WTC11 (cell line): ENCODE measurements around the gene PXK. TPM values are rescaled to one million over a fixed set of nuclear protein-coding genes. Genes with fewer than 3 reads are reported as not detected.
A peak's percentile ranks its signal among the peaks of the same experiment; 100 is the strongest.

Experiments
- ATAC-seq: fragments of 200-7000 bp; cut with Tn5 transposase; 2 replicates; pipeline ENCODE4 v1.10.0; 2021; ENCODE audit warnings: mild to moderate bottlenecking, moderate library complexity
- CTCF ChIA-PET: fragments of 300-600 bp; sonication (Branson Sonifier 250); formaldehyde crosslinking; loops from one replicate; lab custom pipeline; 2021; ENCODE audit warnings: antibody characterized with exemption; lab: Charles Lee
- POLR2A ChIA-PET: fragments of 350-600 bp; sonication (Branson Sonifier 250); formaldehyde crosslinking; loops from one replicate; lab custom pipeline; 2021; ENCODE audit warnings: antibody characterized with exemption; lab: Charles Lee
- DNase-seq: peaks from one replicate; pipeline ENCODE4 v3.0.0; 2021; ENCODE audit warnings: low spot score
- H3K27ac Mint-ChIP-seq: 2 replicates; pipeline ENCODE4 v1.8.0; 2021; ENCODE audit warnings: mixed read lengths
- H3K27me3 Mint-ChIP-seq: 2 replicates; pipeline ENCODE4 v1.8.0; 2021; ENCODE audit warnings: low read depth, mild to moderate bottlenecking, moderate library complexity, mixed read lengths
- H3K36me3 Mint-ChIP-seq: 2 replicates; pipeline ENCODE4 v1.8.0; 2021; ENCODE audit warnings: mixed read lengths
- H3K4me1 Mint-ChIP-seq: 2 replicates; pipeline ENCODE4 v1.8.0; 2022; ENCODE audit warnings: mixed read lengths
- H3K4me3 Mint-ChIP-seq: 2 replicates; pipeline ENCODE4 v1.8.0; 2021; ENCODE audit warnings: mild to moderate bottlenecking, moderate library complexity, mixed read lengths
- H3K9me3 Mint-ChIP-seq: 2 replicates; pipeline ENCODE4 v1.8.0; 2021; ENCODE audit warnings: mixed read lengths
- ATF1 ChIP-seq: sonication (generic); formaldehyde crosslinking; IDR thresholded peaks from 2 replicates; pipeline ENCODE4 v1.8.1; 2023; ENCODE audit warnings: mild to moderate bottlenecking, moderate library complexity, missing genetic modification reagents
- E2F1 ChIP-seq: sonication (generic); formaldehyde crosslinking; IDR thresholded peaks from 2 replicates; pipeline ENCODE4 v1.8.0; 2022; ENCODE audit warnings: mild to moderate bottlenecking, missing genetic modification reagents
- FOXK1 ChIP-seq: sonication (generic); formaldehyde crosslinking; IDR thresholded peaks from 2 replicates; pipeline ENCODE4 v1.8.0; 2022; ENCODE audit warnings: mild to moderate bottlenecking, moderate library complexity, missing genetic modification reagents
- FOXP1 ChIP-seq: sonication (generic); formaldehyde crosslinking; IDR thresholded peaks from 2 replicates; pipeline ENCODE4 v1.8.0; 2022; ENCODE audit warnings: missing genetic modification reagents, mild to moderate bottlenecking, moderate library complexity, borderline replicate concordance
- GABPB1 ChIP-seq: sonication (generic); formaldehyde crosslinking; IDR thresholded peaks from 2 replicates; pipeline ENCODE4 v1.8.1; 2023; ENCODE audit warnings: mild to moderate bottlenecking, missing genetic modification reagents
- GTF2I ChIP-seq: fragments of 250-450 bp; sonication (Bioruptor Pico); conservative IDR thresholded peaks from 2 replicates; pipeline ENCODE4 v1.4.0; 2021; ENCODE audit warnings: mild to moderate bottlenecking
- HMGA2 ChIP-seq: fragments of 250-450 bp; sonication (Bioruptor Pico); IDR thresholded peaks from 2 replicates; pipeline ENCODE4 v1.4.0; 2021; ENCODE audit warnings: mild to moderate bottlenecking, moderate library complexity
- IRF2 ChIP-seq: sonication (generic); formaldehyde crosslinking; IDR thresholded peaks from 2 replicates; pipeline ENCODE4 v1.8.0; 2022; ENCODE audit warnings: low read depth, missing genetic modification reagents, borderline replicate concordance
- NFYB ChIP-seq: sonication (generic); formaldehyde crosslinking; conservative IDR thresholded peaks from 2 replicates; pipeline ENCODE4 v1.8.0; 2022; ENCODE audit warnings: low read depth, missing genetic modification reagents
- NR3C1 ChIP-seq: sonication (generic); formaldehyde crosslinking; conservative IDR thresholded peaks from 2 replicates; pipeline ENCODE4 v1.8.1; 2023; ENCODE audit warnings: low read depth, mild to moderate bottlenecking, missing genetic modification reagents
- OVOL2 ChIP-seq: fragments of 250-450 bp; sonication (Bioruptor Pico); IDR thresholded peaks from 2 replicates; pipeline ENCODE4 v1.9.0; 2021; ENCODE audit warnings: mild to moderate bottlenecking, borderline replicate concordance
- PRRX2 ChIP-seq: fragments of 250-450 bp; sonication (Bioruptor Pico); IDR thresholded peaks from 2 replicates; pipeline ENCODE4 v1.8.0; 2021; ENCODE audit warnings: mild to moderate bottlenecking
- RORB ChIP-seq: fragments of 250-450 bp; sonication (Bioruptor Pico); IDR thresholded peaks from 2 replicates; pipeline ENCODE4 v1.9.0; 2021; ENCODE audit warnings: mild to moderate bottlenecking
- SMAD4 ChIP-seq: sonication (generic); formaldehyde crosslinking; IDR thresholded peaks from 2 replicates; pipeline ENCODE4 v1.8.0; 2022; ENCODE audit warnings: mild to moderate bottlenecking, missing genetic modification reagents
- SOX15 ChIP-seq: fragments of 250-450 bp; sonication (Bioruptor Pico); IDR thresholded peaks from 2 replicates; pipeline ENCODE4 v1.9.0; 2021; ENCODE audit warnings: mild to moderate bottlenecking
- TCF7 ChIP-seq: sonication (generic); formaldehyde crosslinking; IDR thresholded peaks from 2 replicates; pipeline ENCODE4 v1.8.0; 2022; ENCODE audit warnings: mild to moderate bottlenecking, low read depth, missing genetic modification reagents, moderate library complexity
- TEAD1 ChIP-seq: sonication (generic); formaldehyde crosslinking; IDR thresholded peaks from 2 replicates; pipeline ENCODE4 v1.8.0; 2022; ENCODE audit warnings: mild to moderate bottlenecking, missing genetic modification reagents
- ZBTB21 ChIP-seq: sonication (generic); formaldehyde crosslinking; IDR thresholded peaks from 2 replicates; pipeline ENCODE4 v1.8.1; 2023; ENCODE audit warnings: mild to moderate bottlenecking, missing genetic modification reagents, borderline replicate concordance
- ZNF219 ChIP-seq: sonication (generic); formaldehyde crosslinking; IDR thresholded peaks from 2 replicates; pipeline ENCODE4 v1.8.0; 2023; ENCODE audit warnings: missing genetic modification reagents, mild to moderate bottlenecking, borderline replicate concordance
- ZNF232 ChIP-seq: sonication (generic); formaldehyde crosslinking; IDR thresholded peaks from 2 replicates; pipeline ENCODE4 v1.8.0; 2022; ENCODE audit warnings: mild to moderate bottlenecking, missing genetic modification reagents
- ZNF396 ChIP-seq: fragments of 250-450 bp; sonication (Bioruptor Pico); IDR thresholded peaks from 2 replicates; pipeline ENCODE4 v1.8.0; 2021; ENCODE audit warnings: mild to moderate bottlenecking, moderate library complexity, borderline replicate concordance
- total RNA-seq: library from RNA; stranded (reverse); gene quantifications from 3 replicates; pipeline ENCODE4 v1.2.3, GENCODE V29; 2021
- TF ChIP-seq, protein P1 (sequence below): sonication (generic); formaldehyde crosslinking; IDR thresholded peaks from 2 replicates; pipeline ENCODE4 v1.8.1; 2023; ENCODE audit warnings: mild to moderate bottlenecking, missing genetic modification reagents
- TF ChIP-seq, protein P2 (sequence below): fragments of 250-450 bp; sonication (Bioruptor Pico); IDR thresholded peaks from 2 replicates; pipeline ENCODE4 v1.9.0; 2021; ENCODE audit warnings: mild to moderate bottlenecking
- TF ChIP-seq, protein P3 (sequence below): sonication (generic); formaldehyde crosslinking; conservative IDR thresholded peaks from 2 replicates; pipeline ENCODE4 v1.8.1; 2022; ENCODE audit warnings: mild to moderate bottlenecking, missing genetic modification reagents
- TF ChIP-seq, protein P4 (sequence below): sonication (generic); formaldehyde crosslinking; IDR thresholded peaks from 2 replicates; pipeline ENCODE4 v1.8.0; 2022; ENCODE audit warnings: mild to moderate bottlenecking, missing genetic modification reagents

PXK gene
- total RNA-seq, 1 experiment from 2014 or later, result 9.4 TPM

DNA sequence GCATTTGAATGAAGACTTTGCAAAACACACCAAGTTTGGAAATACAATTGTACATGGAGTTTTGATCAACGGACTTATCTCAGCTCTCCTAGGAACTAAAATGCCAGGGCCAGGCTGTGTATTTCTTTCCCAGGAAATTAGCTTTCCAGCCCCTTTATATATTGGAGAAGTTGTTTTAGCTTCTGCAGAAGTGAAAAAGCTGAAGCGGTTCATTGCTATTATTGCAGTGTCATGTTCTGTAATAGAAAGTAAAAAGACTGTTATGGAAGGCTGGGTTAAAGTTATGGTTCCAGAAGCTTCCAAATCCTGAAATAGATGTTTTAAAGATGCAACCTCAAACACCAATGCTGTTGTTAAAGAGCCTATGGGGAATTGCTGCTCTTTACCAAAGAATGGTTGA is 14.9 kb upstream of the PXK start:
- CTCF ChIA-PET, result interaction anchor here (1.4 to 1.8 kb wide), 2 partner anchors 98 to 140 kb away, joined by 3 to 6 read pairs; no protein-coding TSS in a partner anchor
- Mint-ChIP-seq H3K27me3 (no peaks in the 10 kb centered on the region), H3K36me3 (peaks cover 50% of the 10 kb centered on the region), H3K4me3 (no peak overlapping the region), H3K4me1 (peaks cover 19% of the 10 kb centered on the region), H3K9me3 (no peaks in the 10 kb centered on the region), H3K27ac (no peak overlapping the region)
- ATAC-seq (no peak), DNase-seq (no peak)
- POLR2A ChIA-PET, result no interaction called here
- TF ChIP-seq PRRX2 (CRISPR knock-in tag), result no peak
- TF ChIP-seq SMAD4 (CRISPR knock-in tag), result no peak
- no peak for TF ChIP-seq RORB (CRISPR knock-in tag)
- no peak for TF ChIP-seq ATF1
- TF ChIP-seq GTF2I (CRISPR knock-in tag), result no peak
- TF ChIP-seq IRF2 (CRISPR knock-in tag), result no peak
- TF ChIP-seq, protein P1, sequence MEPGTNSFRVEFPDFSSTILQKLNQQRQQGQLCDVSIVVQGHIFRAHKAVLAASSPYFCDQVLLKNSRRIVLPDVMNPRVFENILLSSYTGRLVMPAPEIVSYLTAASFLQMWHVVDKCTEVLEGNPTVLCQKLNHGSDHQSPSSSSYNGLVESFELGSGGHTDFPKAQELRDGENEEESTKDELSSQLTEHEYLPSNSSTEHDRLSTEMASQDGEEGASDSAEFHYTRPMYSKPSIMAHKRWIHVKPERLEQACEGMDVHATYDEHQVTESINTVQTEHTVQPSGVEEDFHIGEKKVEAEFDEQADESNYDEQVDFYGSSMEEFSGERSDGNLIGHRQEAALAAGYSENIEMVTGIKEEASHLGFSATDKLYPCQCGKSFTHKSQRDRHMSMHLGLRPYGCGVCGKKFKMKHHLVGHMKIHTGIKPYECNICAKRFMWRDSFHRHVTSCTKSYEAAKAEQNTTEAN (CRISPR knock-in tag), result no peak

DNA sequence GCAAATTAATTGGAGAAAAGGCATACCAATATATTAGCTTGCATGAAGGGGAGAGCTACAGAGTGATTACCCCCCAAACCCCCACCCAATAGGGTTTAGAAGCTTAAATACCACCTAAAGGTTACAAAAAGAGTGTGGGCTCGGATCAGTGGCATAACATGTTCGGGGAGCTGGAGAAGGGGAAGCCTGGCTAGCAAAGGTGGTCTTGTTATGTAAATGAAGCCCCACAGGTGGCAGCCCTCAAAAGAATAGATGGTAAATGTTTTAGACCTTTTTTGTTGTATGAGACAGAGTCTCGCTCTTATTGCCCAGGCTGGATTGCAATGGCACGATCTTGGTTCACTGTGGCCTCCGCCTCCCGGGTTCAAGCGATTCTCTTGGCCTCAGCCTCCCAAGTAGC is 10.9 kb upstream of the PXK start:
- H3K36me3 Mint-ChIP-seq, result peaks cover 20% of the 10 kb centered on the region
- CTCF ChIA-PET, result interaction anchor here (0.6 to 2.7 kb wide), 21 partner anchors 11 to 263 kb away, joined by 3 to 34 read pairs (median 4); partner anchors contain the start of genes HTD2, PXK and RPP14
- peaks cover 33% of the 10 kb centered on the region for H3K4me1 Mint-ChIP-seq
- POLR2A ChIA-PET, result interaction anchor here (1.0 kb wide), 1 partner anchor 16 kb away, joined by 3 read pairs; the partner anchor contains the start of genes HTD2 and RPP14
- peak overlapping the region; percentile 82 for H3K27ac Mint-ChIP-seq
- no peaks in the 10 kb centered on the region for H3K27me3 Mint-ChIP-seq
- peak overlapping the region; percentile 34 for H3K4me3 Mint-ChIP-seq
- no peak for TF ChIP-seq NFYB
- 0 out of 2 replicates have a peak, but pooled peaks have one; percentile 33 for TF ChIP-seq TEAD1
- TF ChIP-seq, protein P2, sequence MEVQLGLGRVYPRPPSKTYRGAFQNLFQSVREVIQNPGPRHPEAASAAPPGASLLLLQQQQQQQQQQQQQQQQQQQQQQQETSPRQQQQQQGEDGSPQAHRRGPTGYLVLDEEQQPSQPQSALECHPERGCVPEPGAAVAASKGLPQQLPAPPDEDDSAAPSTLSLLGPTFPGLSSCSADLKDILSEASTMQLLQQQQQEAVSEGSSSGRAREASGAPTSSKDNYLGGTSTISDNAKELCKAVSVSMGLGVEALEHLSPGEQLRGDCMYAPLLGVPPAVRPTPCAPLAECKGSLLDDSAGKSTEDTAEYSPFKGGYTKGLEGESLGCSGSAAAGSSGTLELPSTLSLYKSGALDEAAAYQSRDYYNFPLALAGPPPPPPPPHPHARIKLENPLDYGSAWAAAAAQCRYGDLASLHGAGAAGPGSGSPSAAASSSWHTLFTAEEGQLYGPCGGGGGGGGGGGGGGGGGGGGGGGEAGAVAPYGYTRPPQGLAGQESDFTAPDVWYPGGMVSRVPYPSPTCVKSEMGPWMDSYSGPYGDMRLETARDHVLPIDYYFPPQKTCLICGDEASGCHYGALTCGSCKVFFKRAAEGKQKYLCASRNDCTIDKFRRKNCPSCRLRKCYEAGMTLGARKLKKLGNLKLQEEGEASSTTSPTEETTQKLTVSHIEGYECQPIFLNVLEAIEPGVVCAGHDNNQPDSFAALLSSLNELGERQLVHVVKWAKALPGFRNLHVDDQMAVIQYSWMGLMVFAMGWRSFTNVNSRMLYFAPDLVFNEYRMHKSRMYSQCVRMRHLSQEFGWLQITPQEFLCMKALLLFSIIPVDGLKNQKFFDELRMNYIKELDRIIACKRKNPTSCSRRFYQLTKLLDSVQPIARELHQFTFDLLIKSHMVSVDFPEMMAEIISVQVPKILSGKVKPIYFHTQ (CRISPR knock-in tag), result 0 out of 2 replicates have a peak, but pooled peaks have one; percentile 45
- no peak for TF ChIP-seq FOXP1 (CRISPR knock-in tag)
- ATAC-seq (peak; percentile 87), DNase-seq (peak; percentile 55)
- no peaks in the 10 kb centered on the region for H3K9me3 Mint-ChIP-seq

DNA sequence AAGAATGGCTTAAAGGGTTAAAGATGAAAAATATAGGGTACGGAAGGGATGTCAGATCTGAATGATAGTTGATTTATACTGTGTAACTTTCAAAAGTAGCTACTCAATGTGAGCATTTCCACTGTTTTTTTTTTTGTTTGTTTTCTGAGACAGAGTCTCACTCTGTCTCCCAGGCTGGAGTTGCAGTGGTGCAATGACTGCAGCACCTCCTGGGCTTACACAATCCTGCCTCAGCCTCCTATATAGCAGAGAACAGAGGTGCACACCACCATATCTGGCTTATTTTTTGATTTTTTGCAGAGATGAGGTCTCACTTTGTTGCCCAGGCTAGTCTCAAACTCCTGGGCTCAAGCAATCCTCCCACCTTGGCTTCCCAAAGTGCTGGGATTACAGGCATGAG is 9.9 kb upstream of the PXK start:
- Mint-ChIP-seq H3K27me3 (no peaks in the 10 kb centered on the region), H3K9me3 (no peaks in the 10 kb centered on the region), H3K36me3 (peaks cover 11% of the 10 kb centered on the region), H3K4me3 (no peak overlapping the region), H3K27ac (peak overlapping the region; percentile 76; the same call in 1 of the 2 replicates), H3K4me1 (peaks cover 33% of the 10 kb centered on the region)
- POLR2A ChIA-PET, result interaction anchor here (1.0 kb wide), 1 partner anchor 17 kb away, joined by 3 read pairs; the partner anchor contains the start of genes HTD2 and RPP14
- no peak for ATAC-seq
- CTCF ChIA-PET, result interaction anchor here (0.8 to 2.7 kb wide), 9 partner anchors 16 to 206 kb away, joined by 3 to 34 read pairs (median 5); partner anchors contain the start of genes HTD2 and RPP14
- no peak for DNase-seq
- no peak for TF ChIP-seq ZNF396
- TF ChIP-seq, protein P3, sequence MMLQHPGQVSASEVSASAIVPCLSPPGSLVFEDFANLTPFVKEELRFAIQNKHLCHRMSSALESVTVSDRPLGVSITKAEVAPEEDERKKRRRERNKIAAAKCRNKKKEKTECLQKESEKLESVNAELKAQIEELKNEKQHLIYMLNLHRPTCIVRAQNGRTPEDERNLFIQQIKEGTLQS, result no peak
- TF ChIP-seq, protein P4, sequence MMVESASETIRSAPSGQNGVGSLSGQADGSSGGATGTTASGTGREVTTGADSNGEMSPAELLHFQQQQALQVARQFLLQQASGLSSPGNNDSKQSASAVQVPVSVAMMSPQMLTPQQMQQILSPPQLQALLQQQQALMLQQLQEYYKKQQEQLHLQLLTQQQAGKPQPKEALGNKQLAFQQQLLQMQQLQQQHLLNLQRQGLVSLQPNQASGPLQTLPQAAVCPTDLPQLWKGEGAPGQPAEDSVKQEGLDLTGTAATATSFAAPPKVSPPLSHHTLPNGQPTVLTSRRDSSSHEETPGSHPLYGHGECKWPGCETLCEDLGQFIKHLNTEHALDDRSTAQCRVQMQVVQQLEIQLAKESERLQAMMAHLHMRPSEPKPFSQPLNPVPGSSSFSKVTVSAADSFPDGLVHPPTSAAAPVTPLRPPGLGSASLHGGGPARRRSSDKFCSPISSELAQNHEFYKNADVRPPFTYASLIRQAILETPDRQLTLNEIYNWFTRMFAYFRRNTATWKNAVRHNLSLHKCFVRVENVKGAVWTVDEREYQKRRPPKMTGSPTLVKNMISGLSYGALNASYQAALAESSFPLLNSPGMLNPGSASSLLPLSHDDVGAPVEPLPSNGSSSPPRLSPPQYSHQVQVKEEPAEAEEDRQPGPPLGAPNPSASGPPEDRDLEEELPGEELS, result no peak
- no peak for TF ChIP-seq E2F1 (CRISPR knock-in tag)
- TF ChIP-seq FOXK1 (CRISPR knock-in tag), result no peak
- no peak for TF ChIP-seq ZBTB21 (CRISPR knock-in tag)
- TF ChIP-seq ZNF219 (CRISPR knock-in tag), result no peak
- no peak for TF ChIP-seq OVOL2
- TF ChIP-seq GTF2I (CRISPR knock-in tag), result no peak
- no peak for TF ChIP-seq SOX15 (CRISPR knock-in tag)
- TF ChIP-seq TCF7, result no peak
- no peak for TF ChIP-seq ZNF232 (CRISPR knock-in tag)
- TF ChIP-seq GABPB1 (CRISPR knock-in tag), result no peak
- TF ChIP-seq HMGA2 (CRISPR knock-in tag), result no peak
- no peak for TF ChIP-seq NR3C1 (CRISPR knock-in tag)
